Stimulated activated naive CD8-positive, alpha-beta T cell treated with anti-CD3 and anti-CD28 coated beads, Interleukin-15, amount 100 ng/mL, for 72 hours (primary cell): ENCODE results near the gene PCLAF.
"Not testable (repeated sequence)": the region's sequence is repeated elsewhere in the genome, so short reads cannot be mapped to it uniquely, and the experiment has no call there.

Experiments
- ATAC-seq: fragments of 150-1000 bp; cut with Tn5 transposase; 2 replicates; pipeline ENCODE4 v1.10.0; 2021; ENCODE audit warnings: mild to moderate bottlenecking, moderate library complexity
- DNase-seq, 2 donors: peaks; one replicate each; pipeline ENCODE4 v3.0.0; 2021 to 2022
- H3K27ac Mint-ChIP-seq, 2 donors: one replicate each; pipeline ENCODE4 v1.8.0; 2022; ENCODE audit warnings: mild to moderate bottlenecking in 2 of 2, mixed read lengths in 2 of 2, moderate library complexity in 2 of 2
- H3K27me3 Mint-ChIP-seq: one replicate; pipeline ENCODE4 v1.8.0; 2022; ENCODE audit warnings: mixed read lengths
- H3K4me1 Mint-ChIP-seq: one replicate; pipeline ENCODE4 v1.8.0; 2022; ENCODE audit warnings: mild to moderate bottlenecking, mixed read lengths
- H3K4me3 Mint-ChIP-seq, 2 donors: one replicate each; pipeline ENCODE4 v1.8.0; 2022; ENCODE audit warnings: mild to moderate bottlenecking in 2 of 2, mixed read lengths in 2 of 2, moderate library complexity in 1 of 2
- H3K9me3 Mint-ChIP-seq, 2 donors: one replicate each; pipeline ENCODE4 v1.8.0; 2022; ENCODE audit warnings: mixed read lengths in 2 of 2

PCLAF gene

GRCh38 chr15:64381000-64381751, at the start of gene PCLAF:
TSS of gene PCLAF (minus strand) at chr15:64381441. CDS start at chr15:64381371, 70 bp downstream.
- Mint-ChIP-seq H3K27ac (peak within 1 kb of the TSS; percentile 96 to 97), H3K4me1 (peaks cover 35% of the 10 kb centered on the region), H3K9me3 (no peaks in the 10 kb centered on the region), H3K27me3 (no peaks in the 10 kb centered on the region), H3K4me3 (peak within 1 kb of the TSS; percentile 91 to 96)
- peak; percentile 91 to 96 for DNase-seq
- ATAC-seq, result peak; percentile 100

GRCh38 chr15:64430000-64430735, 48.9 kb upstream of the PCLAF start:
- ATAC-seq, result peak; percentile 85
- H3K4me3 Mint-ChIP-seq, result peak overlapping the region; percentile 14 to 51
- DNase-seq, result peak; percentile 10 to 38

GRCh38 chr15:64429448-64429847, 48.2 kb upstream of the PCLAF start:
- DNase-seq (peak in 1 of 2 donors; percentile 15), ATAC-seq (peak; percentile 91)
- peak overlapping the region; percentile 14 to 51 for H3K4me3 Mint-ChIP-seq
- H3K27ac Mint-ChIP-seq, result peak overlapping the region; percentile 21 to 75
- H3K9me3 Mint-ChIP-seq, result no peaks in the 10 kb centered on the region
- no peaks in the 10 kb centered on the region for H3K27me3 Mint-ChIP-seq
- H3K4me1 Mint-ChIP-seq, result peaks cover 49% of the 10 kb centered on the region

More at GRCh38 chr15:64430000-64430735, 48.9 kb upstream of the PCLAF start:
- no peaks in the 10 kb centered on the region for H3K9me3 Mint-ChIP-seq
- peak overlapping the region; percentile 50 to 75 for H3K27ac Mint-ChIP-seq
- no peaks in the 10 kb centered on the region for H3K27me3 Mint-ChIP-seq
- H3K4me1 Mint-ChIP-seq, result peaks cover 49% of the 10 kb centered on the region

- ATAC-seq (no peak), DNase-seq (no peak)
- no peaks in the 10 kb centered on the region for H3K9me3 Mint-ChIP-seq
- peak overlapping the region in 1 of 2 donors; percentile 4 for H3K4me3 Mint-ChIP-seq
- H3K27ac Mint-ChIP-seq, result peak overlapping the region; percentile 1 to 87
- peaks cover 49% of the 10 kb centered on the region for H3K4me1 Mint-ChIP-seq
- no peaks in the 10 kb centered on the region for H3K27me3 Mint-ChIP-seq
Observed at GRCh38 chr15:64426845-64427465, 45.7 kb upstream of the PCLAF start.

GRCh38 chr15:64425221-64425620, 44.0 kb upstream of the PCLAF start:
- no peak for ATAC-seq
- no peak for DNase-seq
- H3K4me1 Mint-ChIP-seq, result peaks cover 43% of the 10 kb centered on the region
- no peak overlapping the region for H3K4me3 Mint-ChIP-seq
- H3K27ac Mint-ChIP-seq, result no peak overlapping the region
- H3K27me3 Mint-ChIP-seq, result no peaks in the 10 kb centered on the region
- H3K9me3 Mint-ChIP-seq, result no peaks in the 10 kb centered on the region

GRCh38 chr15:64423970-64424369, 42.7 kb upstream of the PCLAF start:
- no peaks in the 10 kb centered on the region for H3K27me3 Mint-ChIP-seq

GRCh38 chr15:64422697-64423096, 41.5 kb upstream of the PCLAF start:
- ATAC-seq (no peak), DNase-seq (no peak)
- Mint-ChIP-seq H3K27me3 (no peaks in the 10 kb centered on the region), H3K27ac (no peak overlapping the region), H3K4me1 (peaks cover 19% of the 10 kb centered on the region), H3K4me3 (no peak overlapping the region), H3K9me3 (no peaks in the 10 kb centered on the region)

More at GRCh38 chr15:64423970-64424369, 42.7 kb upstream of the PCLAF start:
- Mint-ChIP-seq H3K4me3 (no peak overlapping the region), H3K4me1 (peaks cover 32% of the 10 kb centered on the region), H3K27ac (no peak overlapping the region), H3K9me3 (no peaks in the 10 kb centered on the region)
- no peak for DNase-seq
- no peak for ATAC-seq

GRCh38 chr15:64412216-64412615, 31.0 kb upstream of the PCLAF start:
- no peak overlapping the region for H3K4me3 Mint-ChIP-seq
- no peaks in the 10 kb centered on the region for H3K9me3 Mint-ChIP-seq
- H3K27ac Mint-ChIP-seq, result no peak overlapping the region
- DNase-seq, result no peak
- no peaks in the 10 kb centered on the region for H3K4me1 Mint-ChIP-seq
- no peak for ATAC-seq
- no peaks in the 10 kb centered on the region for H3K27me3 Mint-ChIP-seq

GRCh38 chr15:64400583-64400982, 19.3 kb upstream of the PCLAF start:
- H3K27ac Mint-ChIP-seq, result no peak overlapping the region
- ATAC-seq, result no peak
- no peak for DNase-seq
- H3K9me3 Mint-ChIP-seq, result no peaks in the 10 kb centered on the region
- H3K27me3 Mint-ChIP-seq, result no peaks in the 10 kb centered on the region
- H3K4me1 Mint-ChIP-seq, result peaks cover under 1% of the 10 kb centered on the region
- no peak overlapping the region for H3K4me3 Mint-ChIP-seq

GRCh38 chr15:64398575-64398974, 17.3 kb upstream of the PCLAF start:
- H3K4me1 Mint-ChIP-seq, result peaks cover 7% of the 10 kb centered on the region
- DNase-seq (no peak), ATAC-seq (no peak)
- no peaks in the 10 kb centered on the region for H3K9me3 Mint-ChIP-seq
- no peak overlapping the region for H3K4me3 Mint-ChIP-seq
- H3K27ac Mint-ChIP-seq, result no peak overlapping the region
- H3K27me3 Mint-ChIP-seq, result no peaks in the 10 kb centered on the region

- Mint-ChIP-seq H3K9me3 (no peaks in the 10 kb centered on the region), H3K4me3 (no peak overlapping the region), H3K27ac (peak overlapping the region in 1 of 2 donors; percentile 64), H3K27me3 (no peaks in the 10 kb centered on the region), H3K4me1 (peaks cover 7% of the 10 kb centered on the region)
- DNase-seq (no peak), ATAC-seq (no peak)
Observed at GRCh38 chr15:64396789-64397188, 15.5 kb upstream of the PCLAF start.

GRCh38 chr15:64392471-64392870, 11.2 kb upstream of the PCLAF start:
- H3K27ac Mint-ChIP-seq, result peak overlapping the region in 1 of 2 donors; percentile 52
- H3K27me3 Mint-ChIP-seq, H3K9me3 Mint-ChIP-seq, ATAC-seq, DNase-seq, H3K4me3 Mint-ChIP-seq: not testable (repeated sequence)
- peaks cover 25% of the 10 kb centered on the region for H3K4me1 Mint-ChIP-seq

GRCh38 chr15:64389036-64389435, 7.8 kb upstream of the PCLAF start:
- peak overlapping the region; percentile 93 to 99 for H3K4me3 Mint-ChIP-seq
- H3K27ac Mint-ChIP-seq, result peak overlapping the region in 1 of 2 donors; percentile 1
- no peaks in the 10 kb centered on the region for H3K27me3 Mint-ChIP-seq
- H3K4me1 Mint-ChIP-seq, result peaks cover 18% of the 10 kb centered on the region
- no peak for DNase-seq
- ATAC-seq, result no peak
- H3K9me3 Mint-ChIP-seq, result peaks cover 0 to 5% of the 10 kb centered on the region in 2 donors

GRCh38 chr15:64387562-64388168, 6.4 kb upstream of the PCLAF start, which contains the start of gene TRIP4:
TSS of gene TRIP4 (plus strand) at chr15:64387836. CDS start at chr15:64387864, 28 bp downstream.
- peak within 1 kb of the TSS; percentile 93 to 99 for H3K4me3 Mint-ChIP-seq
- DNase-seq, result peak; percentile 95 to 97
- peak within 1 kb of the TSS; percentile 98 to 99 for H3K27ac Mint-ChIP-seq
- H3K4me1 Mint-ChIP-seq, result peaks cover 18% of the 10 kb centered on the region
- H3K9me3 Mint-ChIP-seq, result peaks cover 0 to 5% of the 10 kb centered on the region in 2 donors
- ATAC-seq, result peak; percentile 100
- no peaks in the 10 kb centered on the region for H3K27me3 Mint-ChIP-seq

GRCh38 chr15:64386291-64386690, 5.0 kb upstream of the PCLAF start:
- peak overlapping the region in 1 of 2 donors; percentile 99 for H3K4me3 Mint-ChIP-seq
- H3K27ac Mint-ChIP-seq, result no peak overlapping the region
- DNase-seq, result no peak
- H3K4me1 Mint-ChIP-seq, result peaks cover 29% of the 10 kb centered on the region
- ATAC-seq, result no peak
- no peaks in the 10 kb centered on the region for H3K27me3 Mint-ChIP-seq
- peaks cover 0 to 5% of the 10 kb centered on the region in 2 donors for H3K9me3 Mint-ChIP-seq
